ENCODE results near the gene CDHR2. TPM values are rescaled to one million over a fixed set of nuclear protein-coding genes. Genes with fewer than 3 reads are reported as not detected.

Gene CDHR2
- total RNA-seq, 3 donors from 2014 or later: 69.0 to 184 (median 107) TPM

- DNase-seq (peak in 1 of 3 donors; percentile 59), ATAC-seq (peak; percentile 2)
- TF ChIP-seq CTCF (IDR thresholded peaks at IDR 0.05): no peak
- Histone ChIP-seq H3K4me1 (ENCODE audit: low read depth) (peaks cover 13% of the 10 kb centered on the region), H3K9me3 (no peaks in the 10 kb centered on the region), H3K4me3 (no peak overlapping the region), H3K36me3 (ENCODE audit: low read depth) (peaks cover 13% of the 10 kb centered on the region)
- intact Hi-C loops (cut with DNase I, micrococcal nuclease): no loop called here
Measured at GRCh38 chr5:176528761-176529115, 20.4 kb upstream of the CDHR2 start.

DNA sequence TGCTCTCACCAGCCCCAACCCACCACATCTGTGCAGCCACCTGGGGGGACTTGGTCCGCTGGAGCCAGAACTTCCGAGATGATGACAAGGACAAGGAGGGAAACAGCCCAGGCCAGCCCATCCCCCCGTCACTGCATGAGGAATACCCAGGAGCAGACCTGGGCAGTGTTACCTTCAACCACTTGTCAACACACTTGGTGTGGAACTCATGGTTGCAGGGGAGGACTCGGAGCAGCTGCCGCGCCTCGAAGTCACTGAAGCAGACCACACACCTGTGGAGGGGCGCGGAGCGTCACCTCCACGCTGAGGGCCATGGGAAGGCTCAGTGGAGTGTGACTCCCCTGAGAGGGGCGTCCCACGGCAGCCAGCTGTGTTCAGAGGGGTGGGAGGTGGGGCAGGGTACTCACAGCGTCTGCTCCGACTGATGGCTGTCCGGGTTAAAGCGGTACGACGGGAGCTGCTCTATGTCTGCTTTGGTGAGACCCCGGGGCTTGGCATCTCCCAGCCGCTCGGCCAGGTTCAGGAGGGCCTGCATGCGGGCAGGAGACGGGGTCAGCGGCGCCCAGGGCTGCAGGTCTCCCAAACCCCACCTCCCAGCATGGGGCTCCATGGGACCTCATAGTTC is 19.9 kb upstream of the CDHR2 start:
- intact Hi-C loops (cut with DNase I, micrococcal nuclease): no loop called here
- peak in 1 of 3 donors; percentile 60 for DNase-seq
- H3K4me1 ChIP-seq (ENCODE audit: low read depth): peaks cover 18% of the 10 kb centered on the region
- TF ChIP-seq CTCF (IDR thresholded peaks at IDR 0.05): no peak
- no peak overlapping the region for H3K4me3 ChIP-seq
- H3K9me3 ChIP-seq: no peaks in the 10 kb centered on the region
- no peak for ATAC-seq
- peaks cover 13% of the 10 kb centered on the region for H3K36me3 ChIP-seq (ENCODE audit: low read depth)

- Histone ChIP-seq H3K4me3 (no peak overlapping the region), H3K9me3 (no peaks in the 10 kb centered on the region), H3K36me3 (ENCODE audit: low read depth) (peaks cover 13% of the 10 kb centered on the region), H3K4me1 (ENCODE audit: low read depth) (peaks cover 23% of the 10 kb centered on the region)
- ATAC-seq (peak; percentile 19), DNase-seq (peak; percentile 17 to 82 (median 43))
- intact Hi-C loops (cut with DNase I, micrococcal nuclease): no loop called here
- no peak for TF ChIP-seq CTCF (IDR thresholded peaks at IDR 0.05)
Measured at GRCh38 chr5:176529741-176530141, 19.4 kb upstream of the CDHR2 start.

DNA sequence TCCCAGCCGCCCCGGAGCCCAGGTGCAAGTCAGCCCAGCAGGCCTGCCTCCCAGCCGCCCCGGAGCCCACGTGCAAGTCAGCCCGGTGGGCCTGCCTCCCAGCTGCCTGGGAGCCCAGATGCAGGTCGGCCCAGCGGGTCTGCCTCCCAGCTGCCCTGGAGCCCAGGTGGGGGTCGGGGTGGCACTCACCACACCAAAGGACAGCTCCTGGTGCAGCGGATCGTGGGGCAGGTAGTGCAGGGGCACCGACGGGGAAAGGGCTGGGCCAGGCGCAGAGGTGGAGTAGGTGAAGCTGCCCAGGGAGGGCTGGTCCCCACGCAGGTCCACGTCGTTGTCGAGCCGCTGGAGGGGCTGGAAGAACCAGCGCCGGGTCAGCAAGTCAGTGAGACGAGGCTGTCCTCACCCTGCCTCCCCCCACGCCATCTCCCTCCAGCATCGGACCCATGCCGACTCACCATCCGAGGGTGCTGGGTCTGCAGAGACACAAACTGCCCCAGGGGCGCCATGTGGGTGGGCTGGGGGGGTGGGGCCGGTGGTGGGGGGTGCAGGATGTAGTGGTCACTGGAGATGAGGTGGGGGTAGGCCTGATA is 18.7 kb upstream of the CDHR2 start:
- no peak overlapping the region for H3K4me3 ChIP-seq
- intact Hi-C loops (cut with DNase I, micrococcal nuclease): no loop called here
- ATAC-seq (no peak), DNase-seq (peak in 1 of 3 donors; percentile 57)
- no peak for TF ChIP-seq CTCF (IDR thresholded peaks at IDR 0.05)
- peaks cover 27% of the 10 kb centered on the region for H3K4me1 ChIP-seq (ENCODE audit: low read depth)
- peaks cover 13% of the 10 kb centered on the region for H3K36me3 ChIP-seq (ENCODE audit: low read depth)
- H3K9me3 ChIP-seq: no peaks in the 10 kb centered on the region

DNA sequence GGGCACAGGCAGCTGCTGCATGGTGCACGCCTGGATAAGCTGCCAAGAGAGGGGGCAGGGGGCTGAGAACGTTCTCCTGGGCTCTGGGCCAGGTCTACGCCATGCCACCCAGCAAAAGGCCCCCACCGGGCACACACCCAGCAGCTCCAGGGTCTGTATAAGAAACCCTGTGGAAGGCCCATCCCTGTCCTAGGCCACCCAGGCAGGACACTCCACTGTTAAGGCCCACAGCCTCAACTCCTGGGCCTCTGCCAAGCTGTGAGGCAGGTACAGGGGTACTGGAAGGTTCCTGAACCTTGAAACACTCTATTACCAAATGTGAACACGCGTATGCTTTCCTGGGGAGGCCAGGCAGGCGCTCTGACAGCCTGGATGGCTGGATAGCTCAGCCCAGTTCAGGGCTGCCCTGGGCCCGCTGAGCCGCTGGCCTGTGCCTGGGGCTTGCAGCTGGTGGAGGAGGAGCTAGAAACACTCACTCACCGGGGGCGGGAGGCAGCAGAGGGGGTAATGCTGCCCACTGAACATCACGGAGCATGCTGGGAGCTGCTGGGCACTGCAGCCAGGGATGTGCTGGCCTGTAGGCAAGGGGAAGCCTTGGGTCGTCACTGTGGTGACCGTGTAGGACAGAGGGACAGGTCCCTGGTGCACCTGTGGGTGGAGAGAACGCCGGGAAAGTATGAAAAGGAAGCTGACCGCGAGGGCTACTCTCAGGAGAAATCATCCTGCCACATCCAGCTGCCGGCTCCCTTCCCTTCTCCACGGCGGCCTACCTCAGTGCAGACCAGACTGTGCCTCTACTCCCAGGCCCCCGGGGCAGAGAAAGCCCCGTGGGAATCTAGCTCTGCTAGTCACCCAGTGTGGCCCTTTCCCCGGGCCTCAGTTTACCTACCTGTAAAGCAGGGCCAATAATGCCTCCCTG is 17.9 kb upstream of the CDHR2 start:
- Histone ChIP-seq H3K4me3 (no peak overlapping the region), H3K36me3 (ENCODE audit: low read depth) (peaks cover 13% of the 10 kb centered on the region), H3K9me3 (no peaks in the 10 kb centered on the region), H3K4me1 (ENCODE audit: low read depth) (peaks cover 27% of the 10 kb centered on the region)
- intact Hi-C loops (cut with DNase I, micrococcal nuclease): no loop called here
- TF ChIP-seq CTCF (IDR thresholded peaks at IDR 0.05): no peak
- ATAC-seq (no peak), DNase-seq (peak in 2 of 3 donors; percentile 37 to 53)
